ENCODE measurements around the gene ERN1. TPM values are rescaled to one million over a fixed set of nuclear protein-coding genes. Genes with fewer than 3 reads are reported as not detected.
"Not testable (repeated sequence)": the region's sequence is repeated elsewhere in the genome, so short reads cannot be mapped to it uniquely, and the experiment has no call there.

The ERN1 gene
- total RNA-seq, 1 donor, result 12.7 TPM

GRCh38 chr17:64022611-64023063, 107.3 kb downstream of the ERN1 start:
- no peak overlapping the region for H3K27ac ChIP-seq (ENCODE audit: low read depth, low read length)

DNA sequence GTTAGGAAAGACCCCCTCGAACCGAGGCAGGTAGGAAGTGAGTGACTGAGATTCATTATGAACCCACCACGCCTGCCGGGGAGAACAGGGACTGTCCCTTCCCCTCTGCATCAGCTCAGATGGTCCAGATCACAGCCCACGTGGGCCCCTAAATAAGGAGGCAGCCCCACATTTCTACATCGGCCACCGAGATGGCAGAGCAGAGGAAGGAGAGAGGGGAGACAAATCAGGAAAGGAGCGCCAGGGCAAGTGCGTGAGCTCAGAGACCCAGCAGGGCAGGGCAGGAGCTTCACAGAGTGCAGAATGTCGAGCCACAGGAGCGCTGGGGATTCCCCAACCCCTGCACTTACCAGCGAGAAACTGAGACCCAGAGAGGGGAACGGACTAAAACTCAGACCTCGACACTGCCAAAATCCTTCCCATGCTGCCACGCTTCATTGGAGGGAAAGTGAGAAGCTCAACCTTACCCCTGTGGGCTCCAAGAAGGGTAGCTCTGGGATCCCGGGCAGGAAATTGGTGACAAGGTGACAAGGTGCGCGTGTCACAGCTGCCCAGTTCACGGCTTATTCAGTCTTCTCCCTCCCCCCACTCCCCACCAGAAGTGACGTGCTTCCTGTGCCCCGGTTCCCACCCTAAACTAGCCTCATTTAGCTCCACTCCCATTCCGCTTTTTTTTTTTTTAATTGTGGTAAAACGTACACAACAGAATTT, 109.7 kb downstream of the ERN1 start, which contains the start of gene ICAM2:
Gene ICAM2 (minus strand): TSS at position 578 of the 711 bp plus-strand sequence. CDS start 13,942 bp downstream, outside the sequence.
- TF ChIP-seq CTCF (IDR thresholded peaks at IDR 0.05; ENCODE audit: extremely low read depth, low read depth, low read length), result no peak
- H2AFZ ChIP-seq (ENCODE audit: low read length), result peak within 1 kb of the TSS; percentile 68
- no peaks in the 10 kb centered on the region for H3K27me3 ChIP-seq (ENCODE audit: insufficient read depth, low read length)
- DNase-seq (ENCODE audit: insufficient read length, low spot score, missing footprints), result no peak
- no peak within 1 kb of the TSS for H3K27ac ChIP-seq (ENCODE audit: low read depth, low read length)
- peak within 1 kb of the TSS; percentile 40 for H3K4me3 ChIP-seq (ENCODE audit: insufficient read depth, low read length)
- H3K36me3 ChIP-seq (ENCODE audit: insufficient read depth, low read length), result no peaks in the 10 kb centered on the region
- peak within 1 kb of the TSS; percentile 70 for H3K4me2 ChIP-seq (ENCODE audit: insufficient read depth, low read length)
- H4K20me1 ChIP-seq (ENCODE audit: insufficient read depth, low read length), result no peaks in the 10 kb centered on the region
- no peaks in the 10 kb centered on the region for H3K9me3 ChIP-seq (ENCODE audit: low read depth, low read length)
- H3K4me1 ChIP-seq (ENCODE audit: insufficient read depth, low read length), result peaks cover 5% of the 10 kb centered on the region
- no peaks in the 10 kb centered on the region for H3K79me2 ChIP-seq (ENCODE audit: insufficient read depth, low read length)

More at GRCh38 chr17:64022611-64023063, 107.3 kb downstream of the ERN1 start:
- no peak overlapping the region for H3K4me2 ChIP-seq (ENCODE audit: insufficient read depth, low read length)
- no peak for TF ChIP-seq CTCF (IDR thresholded peaks at IDR 0.05; ENCODE audit: extremely low read depth, low read depth, low read length)
- H3K36me3 ChIP-seq (ENCODE audit: insufficient read depth, low read length), result no peaks in the 10 kb centered on the region
- DNase-seq (ENCODE audit: insufficient read length, low spot score, missing footprints), result no peak
- H3K9me3 ChIP-seq (ENCODE audit: low read depth, low read length), result no peaks in the 10 kb centered on the region
- no peak overlapping the region for H2AFZ ChIP-seq (ENCODE audit: low read length)
- peaks cover 12% of the 10 kb centered on the region for H3K4me1 ChIP-seq (ENCODE audit: insufficient read depth, low read length)
- H3K27me3 ChIP-seq (ENCODE audit: insufficient read depth, low read length), result no peaks in the 10 kb centered on the region
- H4K20me1 ChIP-seq (ENCODE audit: insufficient read depth, low read length), result no peaks in the 10 kb centered on the region
- no peaks in the 10 kb centered on the region for H3K79me2 ChIP-seq (ENCODE audit: insufficient read depth, low read length)
- no peak overlapping the region for H3K4me3 ChIP-seq (ENCODE audit: insufficient read depth, low read length)

DNA sequence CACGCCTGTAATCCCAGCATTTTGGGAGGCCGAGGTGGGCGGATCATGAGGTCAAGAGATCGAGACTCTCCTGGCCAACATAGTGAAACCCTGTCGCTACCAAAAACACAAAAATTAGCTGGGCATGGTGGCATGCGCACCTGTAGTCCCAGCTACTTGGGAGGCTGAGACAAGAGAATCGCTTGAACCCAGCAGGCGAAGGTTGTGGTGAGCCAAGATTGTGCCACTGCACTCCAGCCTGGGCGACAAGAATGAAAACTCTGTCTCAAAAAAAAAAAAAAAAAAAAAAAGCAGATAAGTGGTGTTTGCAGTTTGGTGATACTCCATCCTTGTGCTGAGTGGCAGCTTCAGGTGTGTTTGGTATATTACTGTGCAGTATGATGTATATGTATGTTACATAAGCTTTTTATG, 110.4 kb downstream of the ERN1 start:
- not testable (repeated sequence) for H3K9me3 ChIP-seq (ENCODE audit: low read depth, low read length); DNase-seq (ENCODE audit: insufficient read length, low spot score, missing footprints); H3K4me2 ChIP-seq (ENCODE audit: insufficient read depth, low read length)

DNA sequence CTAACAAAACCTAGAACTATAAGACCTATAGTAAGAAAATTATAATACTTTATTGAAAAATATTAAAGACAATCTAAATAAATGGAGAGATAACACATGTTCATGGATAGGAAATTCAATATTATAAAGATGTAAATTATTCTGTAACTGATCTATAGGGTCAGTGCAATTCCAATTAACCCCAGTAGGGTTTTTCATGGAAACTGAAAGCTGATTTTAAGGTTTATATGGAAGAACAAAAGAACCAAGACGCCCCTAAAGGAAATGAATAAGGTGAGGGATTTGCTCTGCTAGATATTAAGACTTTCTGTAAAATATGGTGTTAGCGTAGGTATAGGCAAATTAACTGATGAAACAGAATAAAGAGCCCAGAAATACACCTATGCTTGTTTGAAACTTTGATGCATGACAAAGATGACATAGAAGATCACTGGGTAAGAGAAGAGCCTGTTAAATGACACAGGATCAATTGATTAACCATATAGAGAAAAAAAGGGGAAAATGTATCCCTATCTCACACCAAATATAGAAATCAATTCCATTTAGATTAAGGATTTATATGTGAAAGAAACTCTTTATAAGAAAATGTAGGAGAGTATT, 112.5 kb downstream of the ERN1 start:
- Histone ChIP-seq H3K4me1 (ENCODE audit: insufficient read depth, low read length) (peaks cover 5% of the 10 kb centered on the region), H3K27me3 (ENCODE audit: insufficient read depth, low read length) (no peaks in the 10 kb centered on the region), H3K9me3 (ENCODE audit: low read depth, low read length) (no peaks in the 10 kb centered on the region), H3K79me2 (ENCODE audit: insufficient read depth, low read length) (no peaks in the 10 kb centered on the region), H3K4me2 (ENCODE audit: insufficient read depth, low read length) (no peak overlapping the region), H3K4me3 (ENCODE audit: insufficient read depth, low read length) (no peak overlapping the region), H3K27ac (ENCODE audit: low read depth, low read length) (no peak overlapping the region), H3K36me3 (ENCODE audit: insufficient read depth, low read length) (no peaks in the 10 kb centered on the region), H4K20me1 (ENCODE audit: insufficient read depth, low read length) (no peaks in the 10 kb centered on the region), H2AFZ (ENCODE audit: low read length) (no peak overlapping the region)
- no peak for TF ChIP-seq CTCF (IDR thresholded peaks at IDR 0.05; ENCODE audit: extremely low read depth, low read depth, low read length)
- DNase-seq (ENCODE audit: insufficient read length, low spot score, missing footprints), result no peak

More for the DNA sequence above, 110.4 kb downstream of the ERN1 start:
- not testable (repeated sequence) for H2AFZ ChIP-seq (ENCODE audit: low read length); H3K4me3 ChIP-seq (ENCODE audit: insufficient read depth, low read length); H3K27ac ChIP-seq (ENCODE audit: low read depth, low read length); H3K36me3 ChIP-seq (ENCODE audit: insufficient read depth, low read length); H3K27me3 ChIP-seq (ENCODE audit: insufficient read depth, low read length); H4K20me1 ChIP-seq (ENCODE audit: insufficient read depth, low read length); H3K4me1 ChIP-seq (ENCODE audit: insufficient read depth, low read length); H3K79me2 ChIP-seq (ENCODE audit: insufficient read depth, low read length)
